RPMI7951 (cell line): ENCODE data around the gene C18orf32. TPM values are rescaled to one million over a fixed set of nuclear protein-coding genes. Genes with fewer than 3 reads are reported as not detected.
"Not testable (repeated sequence)": the region's sequence is repeated elsewhere in the genome, so short reads cannot be mapped to it uniquely, and the experiment has no call there.

Experiments used
- DNase-seq: peaks from one replicate; pipeline ENCODE4 v3.0.0-alpha.2; 2012; ENCODE audit warnings: low read depth
- total RNA-seq: library from RNA; depleted of rRNA; stranded (reverse); fragments of >200 nt; shearing (Covaris generic); gene quantifications from 2 replicates; pipeline ENCODE4 v1.2.3, GENCODE V29; 2014; rRNA removed

Gene C18orf32
- 22.0 and 27.9 TPM in 2 replicates for total RNA-seq

- peak; percentile 90 for DNase-seq
These were observed at the start of gene C18orf32 for GRCh38 chr18:49486953-49487710. C18orf32 (minus strand) TSS chr18:49487234; CDS start chr18:49483748, 3,486 bp downstream.

- no peak for DNase-seq
These were observed 48.0 kb upstream of the C18orf32 start for GRCh38 chr18:49534846-49535601.

GRCh38 chr18:49531678-49532153 is 44.7 kb upstream of the C18orf32 start:
- no peak for DNase-seq

GRCh38 chr18:49529596-49529995 is 42.6 kb upstream of the C18orf32 start:
- no peak for DNase-seq

- no peak for DNase-seq
These were observed 40.7 kb upstream of the C18orf32 start for GRCh38 chr18:49527631-49528327.

GRCh38 chr18:49525981-49526380 is 38.9 kb upstream of the C18orf32 start:
- DNase-seq: no peak

GRCh38 chr18:49524951-49525350 is 37.9 kb upstream of the C18orf32 start:
- DNase-seq: no peak

GRCh38 chr18:49524349-49524748 is 37.3 kb upstream of the C18orf32 start:
- no peak for DNase-seq

- not testable (repeated sequence) for DNase-seq
These were observed 36.6 kb upstream of the C18orf32 start for GRCh38 chr18:49523580-49524093.

- DNase-seq: no peak
These were observed 34.3 kb upstream of the C18orf32 start for GRCh38 chr18:49521216-49521835.

GRCh38 chr18:49520661-49521145 is 33.7 kb upstream of the C18orf32 start:
- peak; percentile 25 for DNase-seq

GRCh38 chr18:49519101-49519971 is 32.3 kb upstream of the C18orf32 start:
- no peak for DNase-seq

GRCh38 chr18:49517483-49517882 is 30.4 kb upstream of the C18orf32 start:
- no peak for DNase-seq

- DNase-seq: no peak
These were observed 28.5 kb upstream of the C18orf32 start for GRCh38 chr18:49515516-49515915.

- not testable (repeated sequence) for DNase-seq
These were observed 28.0 kb upstream of the C18orf32 start for GRCh38 chr18:49515003-49515402.

- no peak for DNase-seq
These were observed 27.5 kb upstream of the C18orf32 start for GRCh38 chr18:49514577-49514976.

GRCh38 chr18:49512876-49513275 is 25.8 kb upstream of the C18orf32 start:
- not testable (repeated sequence) for DNase-seq

- peak; percentile 38 for DNase-seq
These were observed 23.5 kb upstream of the C18orf32 start for GRCh38 chr18:49510393-49511115.

- DNase-seq: not testable (repeated sequence)
These were observed 19.4 kb upstream of the C18orf32 start for GRCh38 chr18:49506438-49506837.

- DNase-seq: no peak
These were observed 16.9 kb upstream of the C18orf32 start for GRCh38 chr18:49503931-49504330.
